Measurements from ENCODE around the gene CLEC14A. TPM values are rescaled to one million over a fixed set of nuclear protein-coding genes. Genes with fewer than 3 reads are reported as not detected.

The CLEC14A gene
- total RNA-seq, 1 donor = 2.2 TPM

DNA sequence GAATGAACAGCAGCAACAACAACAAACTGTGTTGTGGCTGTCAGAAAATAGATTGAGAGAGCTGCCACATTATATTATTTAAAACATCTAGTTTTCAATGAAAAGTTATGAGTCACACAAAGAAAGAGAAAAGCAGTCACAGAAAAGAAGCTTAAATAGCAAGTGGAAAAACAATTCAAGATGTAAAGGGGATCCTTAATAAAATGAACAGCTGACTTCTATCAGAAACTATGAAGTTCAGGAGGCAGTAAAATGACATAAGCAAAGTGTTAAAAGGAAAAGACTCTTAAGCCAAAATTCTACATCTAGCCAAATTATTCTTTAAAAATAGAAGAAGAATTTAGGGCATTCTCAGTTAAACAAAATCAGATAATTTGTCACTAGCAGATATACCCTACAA is 5.6 kb downstream of the CLEC14A start:
- TF ChIP-seq, protein P1, sequence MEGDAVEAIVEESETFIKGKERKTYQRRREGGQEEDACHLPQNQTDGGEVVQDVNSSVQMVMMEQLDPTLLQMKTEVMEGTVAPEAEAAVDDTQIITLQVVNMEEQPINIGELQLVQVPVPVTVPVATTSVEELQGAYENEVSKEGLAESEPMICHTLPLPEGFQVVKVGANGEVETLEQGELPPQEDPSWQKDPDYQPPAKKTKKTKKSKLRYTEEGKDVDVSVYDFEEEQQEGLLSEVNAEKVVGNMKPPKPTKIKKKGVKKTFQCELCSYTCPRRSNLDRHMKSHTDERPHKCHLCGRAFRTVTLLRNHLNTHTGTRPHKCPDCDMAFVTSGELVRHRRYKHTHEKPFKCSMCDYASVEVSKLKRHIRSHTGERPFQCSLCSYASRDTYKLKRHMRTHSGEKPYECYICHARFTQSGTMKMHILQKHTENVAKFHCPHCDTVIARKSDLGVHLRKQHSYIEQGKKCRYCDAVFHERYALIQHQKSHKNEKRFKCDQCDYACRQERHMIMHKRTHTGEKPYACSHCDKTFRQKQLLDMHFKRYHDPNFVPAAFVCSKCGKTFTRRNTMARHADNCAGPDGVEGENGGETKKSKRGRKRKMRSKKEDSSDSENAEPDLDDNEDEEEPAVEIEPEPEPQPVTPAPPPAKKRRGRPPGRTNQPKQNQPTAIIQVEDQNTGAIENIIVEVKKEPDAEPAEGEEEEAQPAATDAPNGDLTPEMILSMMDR (IDR thresholded peaks at IDR 0.05; ENCODE audit: insufficient read depth, low read depth, low read length) = no peak
- no peak overlapping the region for H3K4me3 ChIP-seq (ENCODE audit: low read depth, low read length)
- no peak for DNase-seq (ENCODE audit: low read depth)

DNA sequence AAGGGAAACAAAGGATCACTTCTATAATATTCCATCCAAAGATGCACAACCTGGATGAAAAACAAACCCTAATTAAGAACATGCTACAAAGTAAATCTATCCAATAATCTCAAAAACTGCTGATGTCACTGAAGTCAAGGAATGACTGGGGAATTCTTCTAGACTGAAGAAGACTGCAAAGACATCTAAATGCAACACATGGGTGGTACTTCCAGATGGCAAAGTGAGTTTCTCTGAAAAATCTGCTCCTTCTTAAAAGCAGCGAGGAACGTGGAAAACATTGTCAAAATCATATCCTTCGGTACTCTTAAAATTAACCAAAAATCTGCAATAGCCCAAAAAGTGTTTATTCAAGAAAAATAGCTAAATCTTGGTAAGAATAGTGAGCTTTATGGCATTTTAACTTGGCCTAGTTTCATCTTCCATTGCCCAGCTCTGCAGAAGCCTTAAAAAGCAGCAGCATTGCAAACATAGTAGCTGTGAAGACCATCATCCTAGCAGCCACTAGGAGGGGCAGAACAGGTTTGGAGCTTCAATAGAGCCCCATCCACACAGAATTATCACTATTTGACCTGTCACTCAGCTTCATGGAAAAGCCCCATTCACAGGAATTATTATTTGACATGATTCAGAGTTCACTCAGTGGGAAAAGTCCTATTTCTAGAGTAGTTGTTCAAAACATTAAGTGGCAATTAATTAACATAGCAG is 7.4 kb downstream of the CLEC14A start:
- TF ChIP-seq, protein P1 (IDR thresholded peaks at IDR 0.05; ENCODE audit: insufficient read depth, low read depth, low read length) = peak; percentile 52
- H3K4me3 ChIP-seq (ENCODE audit: low read depth, low read length) = no peak overlapping the region
- no peak for DNase-seq (ENCODE audit: low read depth)

DNA sequence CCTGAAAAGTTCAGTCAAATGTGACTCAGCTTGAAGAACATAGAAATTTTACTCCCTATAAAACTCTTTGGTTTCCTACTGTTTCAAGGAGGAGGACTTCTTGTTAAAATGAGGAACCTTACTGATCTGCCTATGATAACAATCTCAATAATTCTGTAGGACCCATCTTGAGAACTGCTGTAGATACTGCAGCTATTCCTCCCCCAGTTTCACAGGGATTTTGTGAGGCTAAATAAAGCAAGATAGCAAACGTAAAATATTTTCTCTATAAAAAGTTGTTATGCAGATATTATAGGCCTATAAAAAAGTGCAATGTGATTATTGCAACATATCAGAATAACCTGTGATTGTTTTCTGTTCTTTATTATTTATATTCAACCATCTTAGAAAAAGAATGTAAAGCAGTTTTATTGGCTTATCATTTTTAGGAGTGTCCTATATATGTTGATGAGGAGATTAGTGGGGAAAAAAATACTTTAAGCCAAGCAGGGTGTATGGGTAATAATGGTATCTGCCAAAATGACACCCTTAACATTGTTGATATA is 12.1 kb downstream of the CLEC14A start:
- TF ChIP-seq, protein P1 (IDR thresholded peaks at IDR 0.05; ENCODE audit: insufficient read depth, low read depth, low read length) = no peak
- no peak overlapping the region for H3K4me3 ChIP-seq (ENCODE audit: low read depth, low read length)
- peak; percentile 59 for DNase-seq (ENCODE audit: low read depth)

DNA sequence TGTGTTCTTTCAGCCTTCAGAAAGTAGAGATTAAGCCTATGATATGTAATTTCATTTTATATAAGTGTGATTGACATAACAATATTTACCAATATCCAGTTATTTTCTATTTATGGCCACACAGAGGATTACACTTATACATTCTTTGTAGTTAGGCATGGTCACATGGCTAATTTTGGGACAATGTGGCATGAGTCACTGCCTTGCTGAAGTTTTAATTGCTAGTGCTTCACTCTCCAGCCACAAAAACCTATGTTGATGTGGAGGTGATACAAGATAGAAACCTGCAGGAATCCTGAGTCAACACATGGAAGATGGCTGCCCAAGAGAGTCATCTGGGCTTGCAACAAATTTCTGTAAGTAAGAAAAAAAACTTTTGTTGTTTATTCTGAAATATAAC is 17.0 kb downstream of the CLEC14A start:
- TF ChIP-seq, protein P1 (IDR thresholded peaks at IDR 0.05; ENCODE audit: insufficient read depth, low read depth, low read length) = no peak
- DNase-seq (ENCODE audit: low read depth) = peak; percentile 32
- no peak overlapping the region for H3K4me3 ChIP-seq (ENCODE audit: low read depth, low read length)

DNA sequence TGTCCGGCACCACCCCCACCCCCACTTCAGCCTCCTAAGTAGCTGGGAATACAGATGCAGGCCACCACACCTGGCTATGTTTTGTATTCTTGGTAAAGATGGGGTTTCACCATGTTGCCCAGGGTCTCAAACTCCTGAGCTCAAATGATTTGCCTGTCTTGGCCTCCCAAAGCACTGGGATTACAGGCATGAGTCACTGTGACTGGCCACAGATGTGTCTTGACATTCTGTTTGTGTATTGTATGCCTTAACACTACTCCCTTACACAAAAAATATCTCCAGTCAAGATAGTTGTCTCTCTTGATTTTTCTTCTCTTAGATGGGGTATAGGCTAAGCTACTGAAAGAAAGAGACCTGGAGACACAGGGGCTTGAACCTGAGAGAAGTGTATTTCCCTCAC is 17.6 kb downstream of the CLEC14A start:
- peak; percentile 62 for DNase-seq (ENCODE audit: low read depth)
- TF ChIP-seq, protein P1 (IDR thresholded peaks at IDR 0.05; ENCODE audit: insufficient read depth, low read depth, low read length) = no peak

DNA sequence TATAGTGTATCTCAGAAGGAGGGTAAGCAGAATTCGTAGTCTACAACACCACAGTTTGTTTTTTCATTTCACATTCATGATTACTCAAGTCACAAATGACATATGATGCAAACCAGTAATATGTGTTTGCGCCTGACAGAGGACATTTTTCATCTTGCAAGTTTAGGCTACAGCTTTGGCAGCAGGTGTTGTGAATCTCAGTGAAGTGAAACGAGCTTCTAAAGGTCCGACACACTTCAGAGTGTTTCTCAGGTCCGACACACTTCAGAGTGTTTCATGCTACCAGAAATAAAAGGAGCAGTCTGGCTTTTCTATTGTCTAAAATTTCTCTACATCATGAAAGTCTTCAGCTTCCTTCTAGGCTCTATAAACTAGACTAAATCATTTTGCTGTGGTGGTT is 22.7 kb downstream of the CLEC14A start:
- TF ChIP-seq, protein P1 (IDR thresholded peaks at IDR 0.05; ENCODE audit: insufficient read depth, low read depth, low read length) = no peak
- DNase-seq (ENCODE audit: low read depth) = no peak
- no peak overlapping the region for H3K4me3 ChIP-seq (ENCODE audit: low read depth, low read length)

More for the DNA sequence above, 17.6 kb downstream of the CLEC14A start:
- no peak overlapping the region for H3K4me3 ChIP-seq (ENCODE audit: low read depth, low read length)
